NCI-H1694 (cell line): Measurements from ENCODE around the gene MANEA.

Source experiments
- DNase-seq: peaks from one replicate; lab custom pipeline; 2025; lab: John Stamatoyannopoulos, UW

The MANEA gene

DNA sequence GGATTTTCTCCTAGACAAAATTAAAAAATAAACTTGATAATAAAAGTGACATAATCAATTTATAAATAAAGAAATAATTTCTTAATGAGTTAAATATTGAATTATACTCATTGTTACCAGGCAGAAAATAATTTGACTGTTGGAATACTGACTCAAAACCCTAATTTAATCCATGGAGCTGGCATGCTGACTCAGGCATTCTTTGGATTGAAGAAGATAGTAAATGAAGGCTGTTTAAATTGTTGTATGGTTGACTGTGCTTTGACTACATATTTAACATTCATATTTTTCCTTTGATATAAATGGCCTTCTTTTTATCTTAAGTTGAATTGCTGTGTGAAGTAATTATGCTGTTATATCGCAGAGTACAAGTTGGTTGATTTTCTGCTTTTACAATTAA, 11.7 kb downstream of the MANEA start:
- DNase-seq: no peak

DNA sequence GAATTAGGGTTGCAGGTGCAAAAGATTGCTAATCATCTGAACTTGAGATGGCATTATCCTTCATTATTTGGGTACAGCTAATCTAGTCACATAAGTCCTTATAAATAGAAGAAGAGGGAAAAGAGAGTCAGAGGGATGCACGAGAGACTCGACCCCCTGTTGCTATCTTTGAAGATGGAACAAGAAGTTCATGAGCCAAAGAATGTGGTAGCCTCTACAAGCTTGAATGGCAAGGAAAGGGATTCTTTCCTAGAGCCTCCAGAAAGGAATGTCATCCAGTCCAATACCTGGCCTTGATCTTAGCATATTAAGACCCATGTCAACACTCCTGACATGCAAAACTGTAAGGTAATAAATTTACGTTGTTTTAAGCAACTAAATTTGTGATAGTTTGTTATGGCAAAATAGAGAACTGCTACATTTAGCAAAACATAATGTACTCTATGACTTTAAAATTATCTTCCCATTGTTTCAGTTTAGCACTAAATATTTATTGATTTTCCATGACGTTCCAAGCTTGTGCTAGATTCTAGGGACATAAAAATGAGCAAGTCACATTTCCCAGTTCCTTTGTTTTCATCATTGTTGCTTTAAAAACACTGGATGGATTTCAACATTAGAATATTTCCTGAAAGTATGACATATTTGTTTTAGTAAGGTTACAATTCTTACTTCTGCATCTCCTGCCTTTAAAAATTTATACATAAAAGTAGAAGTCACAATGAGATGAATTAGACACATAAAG, 12.7 kb downstream of the MANEA start:
- DNase-seq: no peak

DNA sequence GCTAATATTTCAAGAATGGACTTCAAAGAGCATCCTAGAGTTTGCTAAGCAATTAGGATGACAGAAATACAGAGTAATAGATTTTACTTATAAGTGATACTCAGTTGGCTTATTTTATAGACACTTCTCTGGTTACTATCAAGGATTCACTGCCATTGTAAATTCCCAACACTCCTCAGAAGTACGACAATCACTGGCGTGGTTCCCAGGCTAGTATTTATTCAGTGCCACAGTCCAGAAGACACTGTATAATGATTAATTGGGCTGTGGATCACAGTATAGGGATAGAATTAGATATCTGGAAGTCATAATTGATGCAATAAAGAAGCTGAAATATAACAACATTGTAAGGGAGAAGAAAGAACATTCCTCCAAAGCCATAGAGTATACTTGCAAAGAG, 15.7 kb downstream of the MANEA start:
- DNase-seq: no peak

DNA sequence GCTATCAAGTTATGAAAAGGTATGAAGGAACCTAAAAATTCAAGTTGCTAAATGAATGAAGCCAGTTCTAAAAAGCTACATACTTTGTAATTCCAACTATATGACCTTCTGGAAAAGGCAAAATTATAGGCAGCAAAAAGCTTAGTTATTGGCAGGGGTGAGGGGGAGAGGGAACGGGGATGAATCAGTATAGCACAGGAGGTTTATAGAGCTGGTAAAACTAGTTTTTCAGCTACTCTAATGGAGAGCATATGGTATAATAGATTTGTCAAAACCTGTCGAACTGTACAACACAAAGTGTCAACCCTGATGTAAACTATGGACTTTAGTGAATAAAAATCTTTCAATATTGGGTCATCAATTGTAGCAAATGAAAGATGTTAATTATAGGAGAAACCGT, 18.7 kb downstream of the MANEA start:
- DNase-seq: no peak

DNA sequence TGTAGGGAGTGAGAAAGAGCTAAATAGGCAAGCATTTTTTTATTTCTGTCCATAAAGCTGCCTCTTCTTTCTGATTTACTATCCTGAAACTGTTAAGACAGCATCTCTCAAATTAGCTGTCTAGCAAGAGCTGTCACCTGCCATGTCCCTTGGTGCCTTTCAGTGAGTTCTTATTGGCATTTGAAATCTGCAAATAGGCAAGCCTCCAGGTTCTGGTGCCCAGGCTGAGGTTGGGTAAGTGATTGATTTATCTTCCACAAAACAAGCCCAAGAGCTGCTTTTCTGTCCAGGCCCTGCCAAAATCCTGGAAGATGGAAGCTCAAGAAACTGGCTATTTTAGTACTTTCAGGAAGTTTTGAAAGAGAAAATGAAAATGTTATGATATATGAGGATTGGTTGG, 22.4 kb downstream of the MANEA start:
- DNase-seq: no peak

DNA sequence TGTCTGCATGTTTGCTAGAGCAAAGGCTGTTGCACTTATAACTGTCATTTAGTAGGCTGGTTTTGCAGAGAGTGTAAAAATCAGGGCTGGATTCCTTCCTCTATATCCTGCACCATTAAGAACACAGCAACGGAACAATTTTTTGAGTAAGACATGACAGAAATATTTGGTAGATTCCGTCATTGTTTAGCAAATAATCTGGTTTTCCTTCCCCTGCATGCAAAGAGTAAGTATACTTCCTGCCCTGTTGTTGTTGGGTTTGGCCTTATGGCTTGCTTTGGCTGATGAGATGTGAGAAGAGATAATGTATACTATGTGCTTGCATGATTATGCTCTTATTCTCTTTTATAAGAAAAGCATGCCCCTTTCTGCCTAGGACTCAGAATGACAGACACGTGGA, 23.8 kb downstream of the MANEA start:
- no peak for DNase-seq

DNA sequence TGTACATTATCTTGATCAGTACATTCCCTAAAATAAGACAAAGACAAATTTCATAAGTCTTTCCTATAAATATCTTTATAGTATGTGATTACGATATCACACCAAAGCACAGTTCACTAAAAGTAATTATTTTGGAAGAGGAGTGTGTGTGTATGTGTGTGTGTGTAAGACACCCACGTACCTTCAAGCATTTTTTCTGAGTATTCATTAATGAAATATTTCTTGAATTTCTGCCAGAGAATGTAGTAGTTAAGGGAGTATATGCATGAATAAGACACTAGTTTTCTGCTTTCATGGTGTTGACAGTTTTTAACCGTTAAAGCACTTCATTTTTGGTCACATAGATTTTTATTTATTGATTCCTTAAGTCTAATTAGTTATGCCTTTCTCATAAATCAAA, 36.8 kb downstream of the MANEA start:
- DNase-seq: no peak

DNA sequence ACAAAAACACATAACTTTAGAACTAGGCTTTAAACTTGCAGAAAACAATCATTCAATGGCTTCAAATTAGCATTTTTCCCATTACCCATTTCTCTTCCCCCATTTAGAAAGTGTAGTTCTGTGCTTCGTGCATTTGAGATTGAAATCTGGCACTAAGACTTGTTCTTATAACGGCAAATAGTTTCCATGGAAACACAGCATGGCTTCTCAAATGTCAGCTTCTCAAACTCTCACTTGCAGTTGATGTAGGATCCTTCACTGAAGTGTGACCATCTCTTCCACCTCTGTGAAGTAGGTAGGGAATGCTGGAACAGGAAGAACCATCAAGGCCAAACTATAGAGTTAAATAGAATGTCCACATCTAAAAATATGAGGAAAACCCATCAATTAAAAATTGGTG, 52.2 kb downstream of the MANEA start:
- no peak for DNase-seq

DNA sequence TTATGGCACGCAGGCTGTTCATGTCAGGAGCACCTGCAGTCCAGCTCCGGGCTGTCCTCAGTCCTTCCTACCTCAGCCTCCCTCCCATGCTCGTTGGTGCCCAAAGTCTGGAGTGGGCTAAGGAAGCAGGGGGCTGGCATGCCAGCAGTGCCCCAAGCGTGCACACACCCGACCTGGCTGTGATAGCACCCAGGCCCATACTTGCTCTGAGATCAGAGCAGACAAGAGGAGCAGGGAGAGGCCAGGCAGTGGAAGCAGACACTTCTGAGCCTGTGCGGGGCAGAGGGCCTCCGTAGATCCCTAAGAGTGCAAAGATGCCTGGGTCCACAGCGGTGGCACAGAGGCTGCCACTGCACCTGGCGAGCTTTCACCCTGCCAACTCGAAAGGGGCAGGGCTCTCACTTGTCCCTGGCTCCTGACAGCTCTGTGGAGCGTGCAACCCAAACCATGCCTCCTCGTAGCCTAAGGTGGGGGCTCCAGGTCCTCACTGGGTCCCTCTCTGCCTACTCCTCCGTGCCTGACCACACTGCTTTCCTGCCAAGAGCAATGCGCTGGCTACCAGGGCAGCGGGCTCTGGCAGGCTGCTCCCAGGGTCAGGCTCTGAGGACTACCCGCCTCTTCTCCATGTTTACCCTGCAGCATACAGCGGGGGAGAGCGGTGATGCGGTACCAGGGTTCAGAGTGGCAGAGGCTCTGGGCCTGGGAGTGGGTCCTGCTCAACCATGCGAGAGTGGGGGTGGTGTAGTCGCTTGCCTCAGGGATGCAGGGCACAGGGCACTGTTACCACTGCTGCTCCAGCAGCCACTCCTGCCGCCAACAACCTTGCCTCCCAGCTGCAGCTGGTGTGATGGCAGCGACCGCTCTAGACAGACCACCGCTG, 59.5 kb downstream of the MANEA start:
- DNase-seq: no peak

DNA sequence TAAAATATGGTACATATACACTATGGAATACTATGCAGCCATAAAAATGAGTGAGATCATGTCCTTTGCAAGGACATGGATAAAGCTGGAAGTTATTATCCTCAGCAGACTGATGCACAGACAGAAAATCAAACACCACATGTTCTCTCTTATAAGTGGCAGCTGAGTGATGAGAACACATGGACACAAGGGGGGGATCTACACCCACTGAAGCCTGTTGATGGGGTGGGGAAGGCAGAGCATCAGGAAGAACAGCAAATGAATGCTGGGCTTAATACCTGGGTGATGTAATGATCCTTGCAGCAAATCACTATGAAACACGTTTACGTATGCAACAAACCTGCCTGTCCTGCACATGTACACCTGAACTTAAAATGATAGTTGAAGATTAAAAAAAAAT, 71.3 kb downstream of the MANEA start:
- no peak for DNase-seq

DNA sequence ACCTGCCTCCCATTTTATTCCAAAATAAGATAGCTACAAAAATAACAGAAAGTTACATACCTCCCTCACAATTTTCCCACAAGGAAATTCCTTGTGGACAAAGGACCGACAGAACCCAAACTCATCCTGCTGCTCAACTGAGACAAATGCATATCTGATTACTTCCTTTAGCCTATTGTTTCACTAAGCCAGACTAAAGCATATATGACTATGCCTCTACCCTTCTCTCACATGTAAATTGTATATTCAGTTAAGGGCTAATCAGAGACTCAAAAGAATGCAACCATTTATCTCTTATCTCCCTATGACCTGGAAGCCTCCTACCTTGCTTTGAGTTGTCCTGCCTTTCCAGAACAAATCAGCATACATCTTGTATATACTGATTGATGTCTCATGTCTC, 72.1 kb downstream of the MANEA start:
- DNase-seq: no peak

DNA sequence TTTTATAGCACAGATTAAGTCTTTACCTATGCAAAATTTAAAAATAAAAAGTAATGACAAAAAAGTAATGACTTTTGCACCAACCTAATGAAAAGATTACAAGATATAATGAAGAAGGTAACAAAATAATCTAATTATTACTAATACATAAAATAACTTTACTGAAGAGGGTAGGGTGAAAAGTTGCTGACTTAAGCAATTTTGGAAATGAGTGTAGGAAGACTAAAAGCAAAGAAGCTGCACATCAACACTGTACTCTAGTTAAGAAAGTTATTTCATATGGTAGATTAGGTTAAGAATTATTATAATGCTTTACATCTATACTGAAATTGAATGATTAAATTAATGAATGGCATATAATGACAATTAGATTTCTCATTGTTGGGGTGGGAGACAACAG, 76.8 kb downstream of the MANEA start:
- no peak for DNase-seq

DNA sequence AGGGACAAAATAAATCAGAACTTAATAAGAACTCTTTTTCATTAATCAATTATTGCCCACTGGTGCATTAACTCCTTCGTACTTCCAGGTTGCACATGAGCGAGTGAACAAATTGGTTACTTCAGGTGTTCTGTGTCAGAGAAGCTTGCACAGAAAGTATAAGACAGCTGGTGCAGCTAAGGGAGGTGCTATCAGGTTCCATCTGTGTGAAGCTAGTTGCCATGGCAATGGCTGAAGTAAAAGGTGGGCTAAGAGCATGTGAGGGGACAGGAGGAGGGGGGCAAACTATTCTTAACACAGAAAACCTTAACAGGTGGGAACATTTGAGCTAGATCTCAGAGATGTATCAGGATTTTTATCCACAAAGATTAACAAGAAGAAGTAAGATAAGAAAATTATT, 81.6 kb downstream of the MANEA start:
- DNase-seq: no peak
